Stimulated activated CD8-positive, alpha-beta memory T cell treated with anti-CD3 and anti-CD28 coated beads, Interleukin-7, amount 100 ng/mL, for 24 hours (primary cell): Measurements from ENCODE around the gene GOLGB1.
"Not testable (repeated sequence)": the region's sequence is repeated elsewhere in the genome, so short reads cannot be mapped to it uniquely, and the experiment has no call there.

Experiments used
- DNase-seq: peaks from one replicate; pipeline ENCODE4 v3.0.0-alpha.2; 2020; ENCODE audit warnings: low read depth

The GOLGB1 gene

GRCh38 chr3:121690777-121691405 is 58.6 kb downstream of the GOLGB1 start:
- DNase-seq, result no peak

GRCh38 chr3:121688747-121689146 is 60.8 kb downstream of the GOLGB1 start:
- DNase-seq, result not testable (repeated sequence)

- DNase-seq, result no peak
Measured at GRCh38 chr3:121681792-121682191, 67.7 kb downstream of the GOLGB1 start.

GRCh38 chr3:121677141-121677540 is 72.4 kb downstream of the GOLGB1 start:
- no peak for DNase-seq

- DNase-seq, result no peak
Measured at GRCh38 chr3:121670676-121671075, 78.9 kb downstream of the GOLGB1 start.

- no peak for DNase-seq
Measured at GRCh38 chr3:121667333-121667732, 82.2 kb downstream of the GOLGB1 start.

- DNase-seq, result no peak
Measured at GRCh38 chr3:121665488-121665887, 84.1 kb downstream of the GOLGB1 start.

GRCh38 chr3:121663171-121663847 is 86.2 kb downstream of the GOLGB1 start:
- no peak for DNase-seq

- no peak for DNase-seq
Measured at GRCh38 chr3:121662742-121663141, 86.8 kb downstream of the GOLGB1 start.

- no peak for DNase-seq
Measured at GRCh38 chr3:121661376-121661775, 88.2 kb downstream of the GOLGB1 start.

GRCh38 chr3:121660356-121661171 is 89.0 kb downstream of the GOLGB1 start, which contains the start of gene HCLS1:
Gene HCLS1 (minus strand): TSS chr3:121660903. CDS start chr3:121658347, 2,556 bp downstream.
- DNase-seq, result peak; percentile 35

GRCh38 chr3:121659586-121659985 is 90.0 kb downstream of the GOLGB1 start:
- no peak for DNase-seq

- DNase-seq, result no peak
Measured at GRCh38 chr3:121658716-121659435, 90.7 kb downstream of the GOLGB1 start.

- DNase-seq, result no peak
Measured at GRCh38 chr3:121654493-121655385, 94.8 kb downstream of the GOLGB1 start.

GRCh38 chr3:121651684-121652083 is 97.9 kb downstream of the GOLGB1 start:
- DNase-seq, result no peak

GRCh38 chr3:121649645-121650044 is 99.9 kb downstream of the GOLGB1 start:
- no peak for DNase-seq

- no peak for DNase-seq
Measured at GRCh38 chr3:121648219-121648958, 101.2 kb downstream of the GOLGB1 start.

GRCh38 chr3:121645054-121645453 is 104.5 kb downstream of the GOLGB1 start:
- no peak for DNase-seq

- no peak for DNase-seq
Measured at GRCh38 chr3:121642601-121643314, 106.8 kb downstream of the GOLGB1 start.

GRCh38 chr3:121641127-121641526 is 108.4 kb downstream of the GOLGB1 start:
- no peak for DNase-seq
